ENCODE measurements around the gene TNRC6A. TPM values are rescaled to one million over a fixed set of nuclear protein-coding genes. Genes with fewer than 3 reads are reported as not detected.

TNRC6A gene
- total RNA-seq, 2 experiments from 2014 or later: 38.1 to 60.3 TPM

DNA sequence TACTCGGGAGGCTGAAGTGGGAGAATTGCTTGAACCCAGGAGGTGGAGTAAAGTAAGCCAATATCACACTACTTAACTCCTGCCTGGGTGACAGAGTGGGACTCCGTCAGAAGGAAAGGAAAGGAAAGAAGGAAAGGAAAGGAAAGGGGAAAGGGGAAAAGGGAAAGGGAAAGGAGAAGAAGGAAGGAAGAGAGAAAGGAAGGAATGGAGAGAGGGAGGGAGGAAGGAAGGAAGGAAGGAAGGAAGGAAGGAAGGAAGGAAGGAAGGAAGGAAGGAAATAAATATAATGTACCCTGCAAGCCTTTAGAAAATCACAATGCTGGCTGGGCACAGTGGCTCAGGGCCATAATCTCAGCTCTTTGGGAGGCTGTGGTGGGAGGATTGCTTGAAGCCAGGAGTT, 143.6 kb downstream of the TNRC6A start:
- TF ChIP-seq, protein P1, sequence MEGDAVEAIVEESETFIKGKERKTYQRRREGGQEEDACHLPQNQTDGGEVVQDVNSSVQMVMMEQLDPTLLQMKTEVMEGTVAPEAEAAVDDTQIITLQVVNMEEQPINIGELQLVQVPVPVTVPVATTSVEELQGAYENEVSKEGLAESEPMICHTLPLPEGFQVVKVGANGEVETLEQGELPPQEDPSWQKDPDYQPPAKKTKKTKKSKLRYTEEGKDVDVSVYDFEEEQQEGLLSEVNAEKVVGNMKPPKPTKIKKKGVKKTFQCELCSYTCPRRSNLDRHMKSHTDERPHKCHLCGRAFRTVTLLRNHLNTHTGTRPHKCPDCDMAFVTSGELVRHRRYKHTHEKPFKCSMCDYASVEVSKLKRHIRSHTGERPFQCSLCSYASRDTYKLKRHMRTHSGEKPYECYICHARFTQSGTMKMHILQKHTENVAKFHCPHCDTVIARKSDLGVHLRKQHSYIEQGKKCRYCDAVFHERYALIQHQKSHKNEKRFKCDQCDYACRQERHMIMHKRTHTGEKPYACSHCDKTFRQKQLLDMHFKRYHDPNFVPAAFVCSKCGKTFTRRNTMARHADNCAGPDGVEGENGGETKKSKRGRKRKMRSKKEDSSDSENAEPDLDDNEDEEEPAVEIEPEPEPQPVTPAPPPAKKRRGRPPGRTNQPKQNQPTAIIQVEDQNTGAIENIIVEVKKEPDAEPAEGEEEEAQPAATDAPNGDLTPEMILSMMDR (conservative IDR thresholded peaks at IDR 0.05; ENCODE audit: low read length): no peak
- no peak for TF ChIP-seq EZH2phosphoT487 (IDR thresholded peaks at IDR 0.05; ENCODE audit: borderline replicate concordance, low read depth, low read length)
- H3K79me2 ChIP-seq (ENCODE audit: insufficient read depth, low read depth, low read length): no peaks in the 10 kb centered on the region
- POLR2A ChIA-PET: no interaction called here
- CTCF ChIA-PET (ENCODE audit: unreplicated experiment): no interaction called here
- no peaks in the 10 kb centered on the region for H4K20me1 ChIP-seq (ENCODE audit: insufficient read depth, low read length)
- DNase-seq (ENCODE audit: low spot score): no peak
- no peak overlapping the region for H2AFZ ChIP-seq (ENCODE audit: low read length)
- no peaks in the 10 kb centered on the region for H3K36me3 ChIP-seq (ENCODE audit: insufficient read depth, low read length)
- no peak overlapping the region for H3K4me3 ChIP-seq (ENCODE audit: low read depth, low read length, poor library complexity, severe bottlenecking)
- H3K4me1 ChIP-seq (ENCODE audit: insufficient read depth, low read length, poor library complexity, severe bottlenecking): no peaks in the 10 kb centered on the region
- no peaks in the 10 kb centered on the region for H3K9me2 ChIP-seq (ENCODE audit: insufficient read depth, low read length)
- intact Hi-C loops (cut with micrococcal nuclease; ENCODE audit: unreplicated experiment): no loop called here
- no peak overlapping the region for H3K27ac ChIP-seq (ENCODE audit: low read depth, low read length, poor library complexity, severe bottlenecking)
- BruUV-seq (replicated peaks): no TSS peak
- H3K4me2 ChIP-seq (ENCODE audit: low read length): no peak overlapping the region
- H3K9me3 ChIP-seq (ENCODE audit: low read length): no peaks in the 10 kb centered on the region

DNA sequence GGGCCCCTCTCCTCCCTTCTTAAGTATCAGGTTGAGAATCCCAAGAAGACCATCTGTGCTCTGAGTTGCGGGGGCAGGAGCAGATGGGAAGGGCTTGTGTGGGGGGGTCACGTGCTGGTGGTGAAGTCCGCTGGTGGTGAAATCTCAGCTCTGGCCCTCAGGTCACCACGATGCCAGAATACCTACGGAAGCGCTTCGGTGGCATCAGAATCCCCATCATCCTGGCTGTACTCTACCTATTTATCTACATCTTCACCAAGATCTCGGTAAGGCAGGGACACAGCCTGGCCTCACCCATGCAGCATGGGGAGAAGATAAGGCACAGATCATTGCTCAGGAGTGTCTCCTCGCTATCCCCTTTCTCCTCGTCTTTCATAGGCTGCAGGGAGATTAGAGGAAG, 146.0 kb downstream of the TNRC6A start:
- no peaks in the 10 kb centered on the region for H3K79me2 ChIP-seq (ENCODE audit: insufficient read depth, low read depth, low read length)
- no peak overlapping the region for H3K4me3 ChIP-seq (ENCODE audit: low read depth, low read length, poor library complexity, severe bottlenecking)
- H3K36me3 ChIP-seq (ENCODE audit: insufficient read depth, low read length): no peaks in the 10 kb centered on the region
- H2AFZ ChIP-seq (ENCODE audit: low read length): no peak overlapping the region
- H3K4me1 ChIP-seq (ENCODE audit: insufficient read depth, low read length, poor library complexity, severe bottlenecking): no peaks in the 10 kb centered on the region
- POLR2A ChIA-PET: no interaction called here
- TF ChIP-seq, protein P1 (conservative IDR thresholded peaks at IDR 0.05; ENCODE audit: low read length): no peak
- no peak for TF ChIP-seq EZH2phosphoT487 (IDR thresholded peaks at IDR 0.05; ENCODE audit: borderline replicate concordance, low read depth, low read length)
- H3K9me3 ChIP-seq (ENCODE audit: low read length): no peaks in the 10 kb centered on the region
- DNase-seq (ENCODE audit: low spot score): no peak
- H3K9me2 ChIP-seq (ENCODE audit: insufficient read depth, low read length): no peaks in the 10 kb centered on the region
- H4K20me1 ChIP-seq (ENCODE audit: insufficient read depth, low read length): no peaks in the 10 kb centered on the region
- no peak overlapping the region for H3K27ac ChIP-seq (ENCODE audit: low read depth, low read length, poor library complexity, severe bottlenecking)
- intact Hi-C loops (cut with micrococcal nuclease; ENCODE audit: unreplicated experiment): no loop called here
- BruUV-seq (replicated peaks): no TSS peak
- CTCF ChIA-PET (ENCODE audit: unreplicated experiment): no interaction called here
- H3K4me2 ChIP-seq (ENCODE audit: low read length): no peak overlapping the region

Other genes with a start within 250 kb of the TNRC6A start
- gene RBBP6, start 190.1 kb upstream of the TNRC6A start, total RNA-seq (2014; rRNA removed; shearing (Covaris generic)): 32.6 and 41.2 TPM in 2 replicates
- 83.0 and 95.0 TPM in 2 replicates for gene RBBP6, start 190.1 kb upstream of the TNRC6A start, total RNA-seq (2022)
- 0.51 and 1.0 TPM in 2 replicates for gene SLC5A11, start 116.3 kb downstream of the TNRC6A start, total RNA-seq (2014; rRNA removed; shearing (Covaris generic))
- 0.61 and 1.0 TPM in 2 replicates for gene SLC5A11, start 116.3 kb downstream of the TNRC6A start, total RNA-seq (2022)

Data from OCI-LY7 (cell line).